Neural progenitor cell (in vitro differentiated cells): Measurements from ENCODE around the gene PRRG2.

Experiments used
- CTCF ChIP-seq: fragments of 200-600 bp; sonication (generic); IDR thresholded peaks from 2 replicates; pipeline ENCODE4 v1.5.1; 2017; ENCODE audit warnings: antibody characterized with exemption, mild to moderate bottlenecking
- EZH2 ChIP-seq: fragments of 200-600 bp; sonication (generic); IDR thresholded peaks from 2 replicates; pipeline ENCODE4 v1.6.1; 2017; ENCODE audit warnings: antibody characterized with exemption, mild to moderate bottlenecking, moderate library complexity
- EZH2phosphoT487 ChIP-seq: fragments of 200-600 bp; sonication (generic); IDR thresholded peaks from 2 replicates; pipeline ENCODE4 v1.6.1; 2017; ENCODE audit warnings: antibody characterized with exemption

DNA sequence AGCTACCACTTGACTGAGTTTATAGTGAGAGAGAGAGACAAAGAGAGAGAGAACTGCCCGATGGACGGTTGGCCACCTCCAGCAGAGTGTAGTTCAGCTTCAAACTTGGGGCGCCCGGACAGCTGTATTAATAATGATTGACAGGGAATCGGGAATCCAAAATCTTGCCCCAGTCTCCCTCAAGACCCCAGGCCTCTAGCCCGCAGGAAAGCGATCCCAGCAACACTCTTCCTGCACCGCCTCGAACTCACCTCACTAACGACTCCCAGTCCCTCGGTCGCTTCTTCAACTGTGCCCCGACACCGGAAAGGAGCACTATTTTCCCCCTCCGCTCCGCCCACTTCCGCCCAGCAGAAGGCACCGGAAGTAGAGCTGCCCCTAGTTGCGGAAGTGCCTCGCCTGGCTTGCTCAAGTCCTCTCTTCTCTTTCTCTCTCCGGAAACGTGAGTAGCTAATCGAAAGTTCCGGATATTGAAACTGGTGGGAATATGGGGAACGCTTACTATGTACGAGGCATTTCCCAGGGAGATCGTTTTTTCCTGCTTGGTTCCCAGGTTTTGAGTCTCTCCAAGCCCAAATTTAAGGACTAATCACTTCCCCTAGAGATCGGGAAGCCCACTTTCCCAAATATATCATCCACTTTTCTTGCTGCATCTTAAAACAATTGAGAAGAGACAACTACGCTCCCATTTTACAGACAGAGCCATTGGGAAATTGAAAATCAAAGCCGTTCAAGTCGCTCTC, 681 bp upstream of the PRRG2 start, which contains the start of gene NOSIP:
- TF ChIP-seq CTCF = no peak
- TF ChIP-seq EZH2 = no peak
- peak; percentile 15 for TF ChIP-seq EZH2phosphoT487
